Measurements from ENCODE around the gene DCDC2.

GRCh38 chr6:24228123-24228522 is 129.7 kb downstream of the DCDC2 start:
- TF ChIP-seq EZH2 (IDR thresholded peaks at IDR 0.05; ENCODE audit: borderline replicate concordance, low read depth, low read length, severe bottlenecking) (no peak), CTCF (IDR thresholded peaks at IDR 0.05; ENCODE audit: borderline replicate concordance, extremely low read depth, low read length, poor library complexity, severe bottlenecking) (no peak)
